ELF-1 (cell line): ENCODE measurements around the gene DPEP3.
"Not testable (repeated sequence)": the region's sequence is repeated elsewhere in the genome, so short reads cannot be mapped to it uniquely, and the experiment has no call there.

Experiments
- DNase-seq: peaks from one replicate; pipeline ENCODE4 v3.0.0-alpha.2; 2016; ENCODE audit warnings: low read depth, low spot score

The DPEP3 gene

GRCh38 chr16:67994040-67994408 lies 13.7 kb upstream of the DPEP3 start:
- not testable (repeated sequence) for DNase-seq

- peak; percentile 92 for DNase-seq
These were observed 13.1 kb upstream of the DPEP3 start for GRCh38 chr16:67993207-67994039.

- DNase-seq, result no peak
These were observed 12.4 kb upstream of the DPEP3 start for GRCh38 chr16:67992661-67993206.

- no peak for DNase-seq
These were observed 9.7 kb upstream of the DPEP3 start for GRCh38 chr16:67990018-67990386.

- no peak for DNase-seq
These were observed 9.2 kb upstream of the DPEP3 start for GRCh38 chr16:67989322-67990017.

GRCh38 chr16:67988675-67989074 lies 8.4 kb upstream of the DPEP3 start:
- DNase-seq, result no peak

GRCh38 chr16:67987460-67988160 lies 7.3 kb upstream of the DPEP3 start:
- no peak for DNase-seq

- no peak for DNase-seq
These were observed 6.7 kb upstream of the DPEP3 start for GRCh38 chr16:67986949-67987348.

- DNase-seq, result no peak
These were observed 1.9 kb upstream of the DPEP3 start for GRCh38 chr16:67982011-67982696.

GRCh38 chr16:67977469-67978227 lies 2.7 kb downstream of the DPEP3 start:
- DNase-seq, result no peak

- no peak for DNase-seq
These were observed 3.3 kb downstream of the DPEP3 start for GRCh38 chr16:67977005-67977404.

- DNase-seq, result no peak
These were observed 4.1 kb downstream of the DPEP3 start for GRCh38 chr16:67976205-67976604.

GRCh38 chr16:67975321-67976105 lies 4.8 kb downstream of the DPEP3 start:
- no peak for DNase-seq

- DNase-seq, result not testable (repeated sequence)
These were observed 8.0 kb downstream of the DPEP3 start for GRCh38 chr16:67972285-67972684.

GRCh38 chr16:67971111-67971510 lies 9.2 kb downstream of the DPEP3 start:
- no peak for DNase-seq

- no peak for DNase-seq
These were observed 10.9 kb downstream of the DPEP3 start for GRCh38 chr16:67969254-67970039.

GRCh38 chr16:67968400-67969253 lies 11.7 kb downstream of the DPEP3 start, which contains the start of gene SLC12A4:
Gene SLC12A4 (minus strand): TSS chr16:67968637. CDS start chr16:67968553, 84 bp downstream.
- peak; percentile 84 for DNase-seq

- peak; percentile 49 for DNase-seq
These were observed 12.3 kb downstream of the DPEP3 start for GRCh38 chr16:67967958-67968399.
